Spleen (tissue), 7 donors: ENCODE data around the gene LAMP1.

Source experiments
- POLR2AphosphoS5 ChIP-seq, 3 donors: sonication (generic); formaldehyde crosslinking; IDR thresholded peaks; one replicate each; pipeline ENCODE4 v1.5.1; 2017; ENCODE audit warnings: antibody characterized with exemption in 3 of 3
- TF ChIP-seq, protein P1 (sequence below), 11 experiments: fragments of 200-600 bp in 7 of 11; fragments of 450-650 bp in 4 of 11; sonication (generic) in 4 of 11; IDR thresholded peaks in 8 of 11; conservative IDR thresholded peaks in 3 of 11; 1 replicate in 7 of 11; 2 replicates in 4 of 11; pipeline versions ENCODE4 v1.4.0 to v1.8.0; 2016 to 2021; ENCODE audit warnings: antibody characterized with exemption in 11 of 11, inconsistent platforms in 4 of 11, mild to moderate bottlenecking in 1 of 11
- donor health status: DM: no; HTN: no; CAD: no; lungs with moderate emphysema.
- donor health status: DM: no; HTN: no; CAD: no.
- donor health status: DM: no; HTN: no; CAD: no.

DNA sequence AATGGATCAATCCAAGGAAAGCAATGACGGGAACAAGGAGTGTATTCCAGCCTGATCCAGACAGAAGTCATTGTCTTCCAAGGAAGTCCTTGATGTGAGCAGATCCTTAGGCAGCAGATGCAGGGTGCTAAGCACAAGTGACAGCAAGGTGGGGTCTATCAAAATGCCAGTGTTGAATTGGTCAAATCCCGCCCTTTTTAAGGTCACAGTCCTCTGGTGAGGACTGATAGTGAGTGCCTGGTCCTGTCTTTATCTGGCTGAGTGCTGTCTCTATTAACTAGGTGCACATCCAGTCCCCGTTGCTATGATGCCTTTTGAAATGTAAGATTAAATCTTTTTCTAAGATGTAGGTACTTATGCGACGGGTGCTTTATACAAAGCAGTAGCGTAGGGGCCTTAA is 1.3 kb upstream of the LAMP1 start:
- TF ChIP-seq, protein P1, sequence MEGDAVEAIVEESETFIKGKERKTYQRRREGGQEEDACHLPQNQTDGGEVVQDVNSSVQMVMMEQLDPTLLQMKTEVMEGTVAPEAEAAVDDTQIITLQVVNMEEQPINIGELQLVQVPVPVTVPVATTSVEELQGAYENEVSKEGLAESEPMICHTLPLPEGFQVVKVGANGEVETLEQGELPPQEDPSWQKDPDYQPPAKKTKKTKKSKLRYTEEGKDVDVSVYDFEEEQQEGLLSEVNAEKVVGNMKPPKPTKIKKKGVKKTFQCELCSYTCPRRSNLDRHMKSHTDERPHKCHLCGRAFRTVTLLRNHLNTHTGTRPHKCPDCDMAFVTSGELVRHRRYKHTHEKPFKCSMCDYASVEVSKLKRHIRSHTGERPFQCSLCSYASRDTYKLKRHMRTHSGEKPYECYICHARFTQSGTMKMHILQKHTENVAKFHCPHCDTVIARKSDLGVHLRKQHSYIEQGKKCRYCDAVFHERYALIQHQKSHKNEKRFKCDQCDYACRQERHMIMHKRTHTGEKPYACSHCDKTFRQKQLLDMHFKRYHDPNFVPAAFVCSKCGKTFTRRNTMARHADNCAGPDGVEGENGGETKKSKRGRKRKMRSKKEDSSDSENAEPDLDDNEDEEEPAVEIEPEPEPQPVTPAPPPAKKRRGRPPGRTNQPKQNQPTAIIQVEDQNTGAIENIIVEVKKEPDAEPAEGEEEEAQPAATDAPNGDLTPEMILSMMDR (IDR thresholded peaks at IDR 0.05 in 8 of 11, conservative IDR thresholded peaks at IDR 0.05 in 3 of 11), result no peak
- TF ChIP-seq POLR2AphosphoS5 (IDR thresholded peaks at IDR 0.05), result no peak
